ENCODE data around the gene PSEN1. TPM values are rescaled to one million over a fixed set of nuclear protein-coding genes. Genes with fewer than 3 reads are reported as not detected.

The PSEN1 gene
- total RNA-seq, 1 experiment from 2014 or later = 26.9 TPM

DNA sequence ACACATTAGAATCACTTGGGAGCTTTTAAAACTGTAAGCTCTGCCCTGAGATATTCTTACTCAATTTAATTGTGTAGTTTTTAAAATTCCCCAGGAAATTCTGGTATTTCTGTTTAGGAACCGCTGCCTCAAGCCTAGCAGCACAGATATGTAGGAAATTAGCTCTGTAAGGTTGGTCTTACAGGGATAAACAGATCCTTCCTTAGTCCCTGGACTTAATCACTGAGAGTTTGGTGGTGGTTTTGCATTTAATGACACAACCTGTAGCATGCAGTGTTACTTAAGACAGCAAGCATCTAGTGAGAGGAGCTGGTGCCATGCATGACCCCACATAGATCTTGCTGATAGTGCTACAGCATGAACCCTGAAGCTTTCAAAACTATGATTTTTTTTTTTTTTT, 81.1 kb downstream of the PSEN1 start:
- H3K27me3 ChIP-seq (ENCODE audit: insufficient read depth, low read length) = no peaks in the 10 kb centered on the region
- TF ChIP-seq EZH2 (IDR thresholded peaks at IDR 0.05) (no peak), SIN3A (IDR thresholded peaks at IDR 0.05; ENCODE audit: low read depth) (no peak), RAD21 (IDR thresholded peaks at IDR 0.05; ENCODE audit: low read depth) (no peak), ZFX (IDR thresholded peaks at IDR 0.05) (no peak), POLR2AphosphoS5 (IDR thresholded peaks at IDR 0.05; ENCODE audit: low read depth, low read length) (no peak), EZH2phosphoT487 (IDR thresholded peaks at IDR 0.05; ENCODE audit: borderline replicate concordance) (no peak), SP1 (IDR thresholded peaks at IDR 0.05; ENCODE audit: low read depth) (no peak), ELF1 (IDR thresholded peaks at IDR 0.05; ENCODE audit: borderline replicate concordance, low read depth) (no peak)
- TF ChIP-seq, protein P1, sequence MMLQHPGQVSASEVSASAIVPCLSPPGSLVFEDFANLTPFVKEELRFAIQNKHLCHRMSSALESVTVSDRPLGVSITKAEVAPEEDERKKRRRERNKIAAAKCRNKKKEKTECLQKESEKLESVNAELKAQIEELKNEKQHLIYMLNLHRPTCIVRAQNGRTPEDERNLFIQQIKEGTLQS (IDR thresholded peaks at IDR 0.05) = no peak
- TF ChIP-seq, protein P2, sequence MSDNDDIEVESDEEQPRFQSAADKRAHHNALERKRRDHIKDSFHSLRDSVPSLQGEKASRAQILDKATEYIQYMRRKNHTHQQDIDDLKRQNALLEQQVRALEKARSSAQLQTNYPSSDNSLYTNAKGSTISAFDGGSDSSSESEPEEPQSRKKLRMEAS (IDR thresholded peaks at IDR 0.05) = no peak
- TF ChIP-seq, protein P3, sequence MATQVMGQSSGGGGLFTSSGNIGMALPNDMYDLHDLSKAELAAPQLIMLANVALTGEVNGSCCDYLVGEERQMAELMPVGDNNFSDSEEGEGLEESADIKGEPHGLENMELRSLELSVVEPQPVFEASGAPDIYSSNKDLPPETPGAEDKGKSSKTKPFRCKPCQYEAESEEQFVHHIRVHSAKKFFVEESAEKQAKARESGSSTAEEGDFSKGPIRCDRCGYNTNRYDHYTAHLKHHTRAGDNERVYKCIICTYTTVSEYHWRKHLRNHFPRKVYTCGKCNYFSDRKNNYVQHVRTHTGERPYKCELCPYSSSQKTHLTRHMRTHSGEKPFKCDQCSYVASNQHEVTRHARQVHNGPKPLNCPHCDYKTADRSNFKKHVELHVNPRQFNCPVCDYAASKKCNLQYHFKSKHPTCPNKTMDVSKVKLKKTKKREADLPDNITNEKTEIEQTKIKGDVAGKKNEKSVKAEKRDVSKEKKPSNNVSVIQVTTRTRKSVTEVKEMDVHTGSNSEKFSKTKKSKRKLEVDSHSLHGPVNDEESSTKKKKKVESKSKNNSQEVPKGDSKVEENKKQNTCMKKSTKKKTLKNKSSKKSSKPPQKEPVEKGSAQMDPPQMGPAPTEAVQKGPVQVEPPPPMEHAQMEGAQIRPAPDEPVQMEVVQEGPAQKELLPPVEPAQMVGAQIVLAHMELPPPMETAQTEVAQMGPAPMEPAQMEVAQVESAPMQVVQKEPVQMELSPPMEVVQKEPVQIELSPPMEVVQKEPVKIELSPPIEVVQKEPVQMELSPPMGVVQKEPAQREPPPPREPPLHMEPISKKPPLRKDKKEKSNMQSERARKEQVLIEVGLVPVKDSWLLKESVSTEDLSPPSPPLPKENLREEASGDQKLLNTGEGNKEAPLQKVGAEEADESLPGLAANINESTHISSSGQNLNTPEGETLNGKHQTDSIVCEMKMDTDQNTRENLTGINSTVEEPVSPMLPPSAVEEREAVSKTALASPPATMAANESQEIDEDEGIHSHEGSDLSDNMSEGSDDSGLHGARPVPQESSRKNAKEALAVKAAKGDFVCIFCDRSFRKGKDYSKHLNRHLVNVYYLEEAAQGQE (IDR thresholded peaks at IDR 0.05; ENCODE audit: low read depth) = no peak
- H3K4me2 ChIP-seq (ENCODE audit: low read length) = no peak overlapping the region
- no peak overlapping the region for H3K4me3 ChIP-seq (replicated peaks in 1 of 2; ENCODE audit: low read depth in 1 of 2, low read length in 2 of 2)
- no peaks in the 10 kb centered on the region for H3K9me3 ChIP-seq (ENCODE audit: control insufficient read depth in 1 of 2, insufficient read depth in 1 of 2, low read depth in 1 of 2, low read length in 2 of 2)
- peaks cover 8 to 20% of the 10 kb centered on the region in 2 experiments for H3K36me3 ChIP-seq (ENCODE audit: control insufficient read depth in 1 of 2, insufficient read depth in 2 of 2, low read length in 2 of 2)
- no peak overlapping the region for H2AFZ ChIP-seq (ENCODE audit: low read depth, low read length, poor library complexity, severe bottlenecking)
- H3K27ac ChIP-seq (ENCODE audit: low read depth, low read length) = no peak overlapping the region
- no peak overlapping the region for H3K9ac ChIP-seq (ENCODE audit: low read length)
- DNase-seq (ENCODE audit: low read depth, low spot score) = no peak
- no TSS peak for BruUV-seq (replicated peaks)
- H4K20me1 ChIP-seq (ENCODE audit: insufficient read depth) = no peaks in the 10 kb centered on the region
- intact Hi-C loops (cut with micrococcal nuclease) = no loop called here
- ChIA-PET POLR2A (no interaction called here), CTCF (interaction anchor here (0.6 to 1.1 kb wide), 2 partner anchors 12 to 78 kb away, joined by 3 to 4 read pairs; no protein-coding TSS in a partner anchor), RAD21 (ENCODE audit: low non-redundant PET in 1 of 2, low total read pairs in 2 of 2, uncharacterized antibody in 2 of 2, unreplicated experiment in 2 of 2) (no interaction called here)
- ATAC-seq = no peak
- no peaks in the 10 kb centered on the region for H3K9me2 ChIP-seq (ENCODE audit: insufficient read depth)
- no peaks in the 10 kb centered on the region for H3K79me2 ChIP-seq (ENCODE audit: insufficient read depth, low read length)
- no peaks in the 10 kb centered on the region for H3K4me1 ChIP-seq (ENCODE audit: control insufficient read depth in 1 of 2, insufficient read depth in 2 of 2, low read length in 2 of 2)

Measured in HCT116 (cell line).